GM23338 (cell line): Measurements from ENCODE around the gene MRPL1. TPM values are rescaled to one million over a fixed set of nuclear protein-coding genes. Genes with fewer than 3 reads are reported as not detected.

Source experiments
- ATAC-seq: fragments of 200-7000 bp; cut with Tn5 transposase; 3 replicates; pipeline ENCODE4 v1.9.1; 2020
- DNase-seq: peaks from one replicate; pipeline ENCODE4 v3.0.0-alpha.2; 2015; ENCODE audit warnings: low spot score
- H2AFZ ChIP-seq: fragments of 200-600 bp; sonication (generic); 2 replicates; pipeline ENCODE4 v1.8.0; 2016; ENCODE audit warnings: antibody characterized with exemption, mild to moderate bottlenecking, moderate library complexity
- H3F3A ChIP-seq: fragments of 200-600 bp; sonication (generic); replicated peaks from 2 replicates; pipeline ENCODE4 v1.8.0; 2017; ENCODE audit warnings: antibody characterized with exemption, mixed run types, low read depth
- H3K27ac ChIP-seq: fragments of 200-600 bp; sonication (generic); 2 replicates; pipeline ENCODE4 v1.6.1; 2016; ENCODE audit warnings: low read depth
- H3K27me3 ChIP-seq: fragments of 200-600 bp; sonication (generic); 2 replicates; pipeline ENCODE4 v1.8.0; 2016; ENCODE audit warnings: mild to moderate bottlenecking, mixed run types, moderate library complexity; ENCODE audit not compliant: insufficient read depth
- H3K36me3 ChIP-seq: fragments of 200-600 bp; sonication (generic); 2 replicates; pipeline ENCODE4 v1.8.0; 2016; ENCODE audit warnings: mild to moderate bottlenecking; ENCODE audit not compliant: insufficient read depth
- H3K4me1 ChIP-seq: fragments of 200-600 bp; sonication (generic); 2 replicates; pipeline ENCODE4 v1.8.0; 2016; ENCODE audit warnings: mild to moderate bottlenecking, moderate library complexity; ENCODE audit not compliant: insufficient read depth
- H3K4me2 ChIP-seq: fragments of 200-600 bp; sonication (generic); 2 replicates; pipeline ENCODE4 v1.7.1; 2017; ENCODE audit warnings: mixed run types
- H3K4me3 ChIP-seq: fragments of 200-600 bp; sonication (generic); 2 replicates; pipeline ENCODE4 v1.6.1; 2016; ENCODE audit warnings: mixed run types
- H3K79me2 ChIP-seq: fragments of 200-600 bp; sonication (generic); replicated peaks from 2 replicates; pipeline ENCODE4 v1.8.0; 2017; ENCODE audit warnings: mild to moderate bottlenecking; ENCODE audit not compliant: insufficient read depth
- H3K9me2 ChIP-seq: fragments of 200-600 bp; sonication (generic); 2 replicates; pipeline ENCODE4 v1.8.0; 2017; ENCODE audit not compliant: insufficient read depth
- H4K20me1 ChIP-seq: fragments of 200-600 bp; sonication (generic); replicated peaks from 2 replicates; pipeline ENCODE4 v1.8.0; 2017; ENCODE audit warnings: mild to moderate bottlenecking; ENCODE audit not compliant: insufficient read depth
- H3K27ac Mint-ChIP-seq: 2 replicates; pipeline ENCODE4 v1.8.0; 2020; ENCODE audit warnings: inconsistent platforms, mild to moderate bottlenecking, moderate library complexity, mixed read lengths
- H3K27me3 Mint-ChIP-seq: 3 replicates; pipeline ENCODE4 v1.8.0; 2022; ENCODE audit warnings: low read depth, mild to moderate bottlenecking, moderate library complexity, mixed read lengths, inconsistent platforms; ENCODE audit not compliant: insufficient read depth, poor library complexity
- H3K36me3 Mint-ChIP-seq: 3 replicates; pipeline ENCODE4 v1.8.0; 2021; ENCODE audit warnings: low read depth, mild to moderate bottlenecking, inconsistent platforms, moderate library complexity, mixed read lengths
- H3K4me1 Mint-ChIP-seq: 3 replicates; pipeline ENCODE4 v1.8.0; 2020; ENCODE audit warnings: mild to moderate bottlenecking, inconsistent platforms, mixed read lengths
- H3K4me3 Mint-ChIP-seq: 3 replicates; pipeline ENCODE4 v1.8.0; 2021; ENCODE audit warnings: moderate library complexity, mild to moderate bottlenecking, inconsistent platforms, mixed read lengths
- H3K9me3 Mint-ChIP-seq: 3 replicates; pipeline ENCODE4 v1.8.0; 2020; ENCODE audit warnings: moderate library complexity, mild to moderate bottlenecking, inconsistent platforms, mixed read lengths
- CREB1 ChIP-seq: fragments of 250-450 bp; sonication (Bioruptor Pico); IDR thresholded peaks from 2 replicates; pipeline ENCODE4 v1.5.0; 2020; ENCODE audit warnings: low read depth, mild to moderate bottlenecking, moderate library complexity
- CTCF ChIP-seq, 2 experiments: fragments of 200-600 bp in 1 of 2; sonication (generic) in 1 of 2; conservative IDR thresholded peaks; 2 replicates each; pipeline versions ENCODE4 v1.5.1 to v1.6.1; 2016 to 2017; ENCODE audit warnings: antibody characterized with exemption in 2 of 2, low read depth in 2 of 2, mild to moderate bottlenecking in 2 of 2, moderate library complexity in 1 of 2
- ETS1 ChIP-seq: IDR thresholded peaks from 2 replicates; pipeline ENCODE4 v1.6.1; 2016; ENCODE audit warnings: antibody characterized with exemption
- EZH2 ChIP-seq: fragments of 200-600 bp; sonication (generic); IDR thresholded peaks from one replicate; pipeline ENCODE4 v1.8.0; 2017; ENCODE audit warnings: antibody characterized with exemption, mild to moderate bottlenecking, low read depth; ENCODE audit not compliant: unreplicated experiment
- EZH2phosphoT487 ChIP-seq: fragments of 200-600 bp; sonication (generic); IDR thresholded peaks from one replicate; pipeline ENCODE4 v1.8.1; 2018; ENCODE audit warnings: antibody characterized with exemption; ENCODE audit not compliant: unreplicated experiment
- JUNB ChIP-seq: IDR thresholded peaks from one replicate; pipeline ENCODE4 v1.6.1; 2016; ENCODE audit warnings: antibody characterized with exemption; ENCODE audit not compliant: unreplicated experiment
- NANOG ChIP-seq: IDR thresholded peaks from 2 replicates; pipeline ENCODE4 v1.6.1; 2016; ENCODE audit warnings: antibody characterized with exemption, borderline replicate concordance
- POLR2AphosphoS5 ChIP-seq: IDR thresholded peaks from 2 replicates; pipeline ENCODE4 v1.6.1; 2016; ENCODE audit warnings: antibody characterized with exemption, low read depth
- REST ChIP-seq: IDR thresholded peaks from one replicate; pipeline ENCODE4 v1.6.1; 2018; ENCODE audit warnings: antibody characterized with exemption; ENCODE audit not compliant: unreplicated experiment
- STAT1 ChIP-seq: IDR thresholded peaks from one replicate; pipeline ENCODE4 v1.6.1; 2016; ENCODE audit warnings: antibody characterized with exemption; ENCODE audit not compliant: unreplicated experiment
- ZNF114 ChIP-seq: fragments of 250-450 bp; sonication (Bioruptor Pico); IDR thresholded peaks from 2 replicates; pipeline ENCODE4 v1.5.0; 2020; ENCODE audit warnings: mild to moderate bottlenecking, moderate library complexity
- ZNF331 ChIP-seq: fragments of 250-450 bp; sonication (Bioruptor Pico); IDR thresholded peaks from 2 replicates; pipeline ENCODE4 v1.5.0; 2020; ENCODE audit warnings: low read depth, mild to moderate bottlenecking, moderate library complexity
- ZNF462 ChIP-seq: fragments of 250-450 bp; sonication (Bioruptor Pico); IDR thresholded peaks from 2 replicates; pipeline ENCODE4 v1.5.0; 2020; ENCODE audit warnings: mild to moderate bottlenecking, moderate library complexity
- polyA plus RNA-seq: library from polyadenylated mRNA; unstranded; fragments of >200 nt; fragmentation: Nextera tagmentation; extraction: Ambion mirVana; gene quantifications from 2 replicates; pipeline ENCODE4 v1.2.1, GENCODE V29; 2016
- total RNA-seq: library from RNA; depleted of rRNA; stranded (reverse); fragments of >200 nt; shearing (Covaris generic); gene quantifications from 2 replicates; pipeline ENCODE4 v1.2.3, GENCODE V29; 2014

The MRPL1 gene
- total and polyA plus RNA-seq, 2 experiments from 2014 or later, result 29.2 to 46.5 TPM

- Histone ChIP-seq H3K27ac (no peak overlapping the region), H3K9me2 (no peaks in the 10 kb centered on the region), H3K4me3 (no peak overlapping the region), H3K4me1 (no peaks in the 10 kb centered on the region), H3F3A (no peaks in the 10 kb centered on the region), H3K79me2 (no peaks in the 10 kb centered on the region), H2AFZ (no peak overlapping the region), H4K20me1 (no peaks in the 10 kb centered on the region), H3K4me2 (no peak overlapping the region), H3K36me3 (no peaks in the 10 kb centered on the region), H3K27me3 (no peaks in the 10 kb centered on the region)
- peaks cover 3% of the 10 kb centered on the region; the same call in 1 of the 3 replicates for H3K4me1 Mint-ChIP-seq
- TF ChIP-seq EZH2 (no peak), ZNF331 (CRISPR knock-in tag) (no peak), NANOG (no peak), CTCF (conservative IDR thresholded peaks at IDR 0.05; ENCODE audit: low read depth in 2 of 2) (no peak), JUNB (no peak), ETS1 (no peak), CREB1 (CRISPR knock-in tag) (no peak), ZNF462 (CRISPR knock-in tag) (no peak), REST (no peak), ZNF114 (no peak), EZH2phosphoT487 (no peak), POLR2AphosphoS5 (no peak), STAT1 (no peak)
- no peak for DNase-seq
- H3K36me3 Mint-ChIP-seq, result no peaks in the 10 kb centered on the region; the same call in 2 of the 3 replicates
- H3K27ac Mint-ChIP-seq, result no peak overlapping the region
- no peaks in the 10 kb centered on the region for H3K9me3 Mint-ChIP-seq
- no peak overlapping the region for H3K4me3 Mint-ChIP-seq
- no peaks in the 10 kb centered on the region for H3K27me3 Mint-ChIP-seq
- ATAC-seq, result no peak
Observed at GRCh38 chr4:77958897-77959296, 96.3 kb downstream of the MRPL1 start.
